Tibial artery (tissue), 4 donors: ENCODE measurements around the gene GDI2.
"Not testable (repeated sequence)": the region's sequence is repeated elsewhere in the genome, so short reads cannot be mapped to it uniquely, and the experiment has no call there.

Experiments used
- DNase-seq, 2 donors: peaks; one replicate each; pipeline ENCODE4 v3.0.0-alpha.2; 2019
- H3K27ac ChIP-seq, 2 donors: fragments of 200-600 bp; sonication (generic) in 1 of 2; 1 replicate in 1 of 2; 2 replicates in 1 of 2; pipeline ENCODE4 v1.5.1; 2018 to 2019; ENCODE audit warnings: mild to moderate bottlenecking in 1 of 2
- H3K27me3 ChIP-seq, 2 donors: fragments of 200-600 bp; sonication (generic) in 1 of 2; one replicate each; pipeline versions ENCODE4 v1.5.1 to v1.6.0; 2016 to 2019
- H3K36me3 ChIP-seq, 3 donors: fragments of 200-600 bp; sonication (generic) in 2 of 3; one replicate each; pipeline ENCODE4 v1.5.1; 2016 to 2019; ENCODE audit warnings: mild to moderate bottlenecking in 2 of 3
- H3K4me1 ChIP-seq, 4 donors: fragments of 200-600 bp; sonication (generic) in 2 of 4; 1 replicate in 3 of 4; 2 replicates in 1 of 4; pipeline ENCODE4 v1.5.1; 2016 to 2019
- H3K4me3 ChIP-seq, 2 donors: fragments of 200-600 bp; sonication (generic) in 1 of 2; 1 replicate in 1 of 2; 2 replicates in 1 of 2; pipeline ENCODE4 v1.5.1; 2018 to 2019; ENCODE audit warnings: mild to moderate bottlenecking in 2 of 2
- H3K9me3 ChIP-seq, 3 donors: fragments of 200-600 bp; sonication (generic) in 1 of 3; one replicate each; pipeline ENCODE4 v1.5.1; 2016 to 2019
- CTCF ChIP-seq, 2 experiments: fragments of 200-600 bp in 1 of 2; fragments of 450-650 bp in 1 of 2; IDR thresholded peaks; one replicate each; pipeline ENCODE4 v1.5.1; 2017 to 2019; ENCODE audit warnings: antibody characterized with exemption in 2 of 2, mild to moderate bottlenecking in 1 of 2, moderate library complexity in 1 of 2
- intact Hi-C: fragments of 100-400 bp; cut with DNase I; formaldehyde crosslinking; loops from one replicate; pipeline ENCODE4 v1.15.0; 2023; ENCODE audit warnings: low total_unique reads

Gene GDI2

GRCh38 chr10:5855979-5856700, 42.9 kb upstream of the GDI2 start:
- no peaks in the 10 kb centered on the region for H3K36me3 ChIP-seq
- no peak overlapping the region for H3K4me3 ChIP-seq
- DNase-seq: no peak
- intact Hi-C loops: no loop called here
- H3K9me3 ChIP-seq: no peaks in the 10 kb centered on the region
- no peak for TF ChIP-seq CTCF (IDR thresholded peaks at IDR 0.05)
- H3K4me1 ChIP-seq: no peaks in the 10 kb centered on the region
- H3K27ac ChIP-seq: no peak overlapping the region
- no peaks in the 10 kb centered on the region for H3K27me3 ChIP-seq

GRCh38 chr10:5854131-5854475, 40.9 kb upstream of the GDI2 start:
- no peak for TF ChIP-seq CTCF (IDR thresholded peaks at IDR 0.05)
- Histone ChIP-seq H3K27me3 (no peaks in the 10 kb centered on the region), H3K36me3 (no peaks in the 10 kb centered on the region), H3K4me1 (no peaks in the 10 kb centered on the region), H3K9me3 (no peaks in the 10 kb centered on the region), H3K27ac (no peak overlapping the region), H3K4me3 (no peak overlapping the region)
- intact Hi-C loops: no loop called here
- no peak for DNase-seq

GRCh38 chr10:5846667-5847066, 33.4 kb upstream of the GDI2 start:
- H3K4me1 ChIP-seq, DNase-seq, intact Hi-C loops, H3K9me3 ChIP-seq, H3K27ac ChIP-seq, H3K4me3 ChIP-seq, H3K36me3 ChIP-seq, H3K27me3 ChIP-seq: not testable (repeated sequence)

GRCh38 chr10:5844345-5845055, 31.3 kb upstream of the GDI2 start:
- intact Hi-C loops: no loop called here
- Histone ChIP-seq H3K36me3 (no peaks in the 10 kb centered on the region), H3K9me3 (no peaks in the 10 kb centered on the region), H3K4me1 (peaks cover 0 to 6% (median 0%) of the 10 kb centered on the region in 4 donors), H3K4me3 (no peak overlapping the region), H3K27ac (no peak overlapping the region), H3K27me3 (peaks cover 0 to under 1% of the 10 kb centered on the region in 2 donors)
- TF ChIP-seq CTCF (IDR thresholded peaks at IDR 0.05): no peak
- no peak for DNase-seq

GRCh38 chr10:5843686-5844344, 30.6 kb upstream of the GDI2 start:
- no peak overlapping the region for H3K27ac ChIP-seq
- no peak overlapping the region for H3K4me3 ChIP-seq
- peaks cover 0 to 3% of the 10 kb centered on the region in 2 donors for H3K27me3 ChIP-seq
- no peak for DNase-seq
- H3K4me1 ChIP-seq: peaks cover 0 to 6% (median 0%) of the 10 kb centered on the region in 4 donors
- no peaks in the 10 kb centered on the region for H3K9me3 ChIP-seq
- no peaks in the 10 kb centered on the region for H3K36me3 ChIP-seq
- TF ChIP-seq CTCF (IDR thresholded peaks at IDR 0.05): no peak
- intact Hi-C loops: no loop called here

GRCh38 chr10:5841965-5842364, 28.7 kb upstream of the GDI2 start:
- intact Hi-C loops: no loop called here
- TF ChIP-seq CTCF (IDR thresholded peaks at IDR 0.05): no peak
- Histone ChIP-seq H3K27me3 (peaks cover 0 to 3% of the 10 kb centered on the region in 2 donors), H3K4me3 (no peak overlapping the region), H3K36me3 (no peaks in the 10 kb centered on the region), H3K27ac (no peak overlapping the region), H3K4me1 (peaks cover 0 to 6% (median 0%) of the 10 kb centered on the region in 4 donors), H3K9me3 (no peaks in the 10 kb centered on the region)
- DNase-seq: no peak
